HG03565 (cell line): Measurements from ENCODE around the gene N4BP2L1.
"Not testable (repeated sequence)": the region's sequence is repeated elsewhere in the genome, so short reads cannot be mapped to it uniquely, and the experiment has no call there.

Experiments used
- ATAC-seq: cut with Tn5 transposase; IDR thresholded peaks from one replicate; pipeline ENCODE4 v1.9.1; 2021; ENCODE audit warnings: mild to moderate bottlenecking, moderate library complexity; ENCODE audit not compliant: unreplicated experiment

N4BP2L1 gene

GRCh38 chr13:32391101-32391619, 36.8 kb downstream of the N4BP2L1 start:
- ATAC-seq, result no peak

- no peak for ATAC-seq
Observed at GRCh38 chr13:32390484-32390883, 37.4 kb downstream of the N4BP2L1 start.

- ATAC-seq, result peak; percentile 38
Observed at GRCh38 chr13:32390048-32390447, 37.9 kb downstream of the N4BP2L1 start.

GRCh38 chr13:32385410-32385809, 42.5 kb downstream of the N4BP2L1 start:
- ATAC-seq, result no peak

- no peak for ATAC-seq
Observed at GRCh38 chr13:32384702-32385101, 43.2 kb downstream of the N4BP2L1 start.

GRCh38 chr13:32383836-32384618, 43.9 kb downstream of the N4BP2L1 start:
- ATAC-seq, result no peak

- ATAC-seq, result no peak
Observed at GRCh38 chr13:32381539-32381938, 46.4 kb downstream of the N4BP2L1 start.

GRCh38 chr13:32378012-32378411, 49.9 kb downstream of the N4BP2L1 start:
- no peak for ATAC-seq

GRCh38 chr13:32376642-32377415, 51.1 kb downstream of the N4BP2L1 start:
- ATAC-seq, result no peak

- no peak for ATAC-seq
Observed at GRCh38 chr13:32370805-32371204, 57.1 kb downstream of the N4BP2L1 start.

GRCh38 chr13:32362574-32362973, 65.4 kb downstream of the N4BP2L1 start:
- ATAC-seq, result no peak

- ATAC-seq, result not testable (repeated sequence)
Observed at GRCh38 chr13:32355935-32356334, 72.0 kb downstream of the N4BP2L1 start.

GRCh38 chr13:32354040-32354439, 73.9 kb downstream of the N4BP2L1 start:
- peak; percentile 67 for ATAC-seq

GRCh38 chr13:32350839-32351441, 77.0 kb downstream of the N4BP2L1 start:
- not testable (repeated sequence) for ATAC-seq
